Hematopoietic multipotent progenitor cell treated with erythropoietin and hydrocortisone succinate and interleukin-3 and kit ligand, for 4 days (in vitro differentiated cells): ENCODE results near the gene NANOS3.
"Not testable (repeated sequence)": the region's sequence is repeated elsewhere in the genome, so short reads cannot be mapped to it uniquely, and the experiment has no call there.

ENCODE experiments used
- DNase-seq: peaks from one replicate; pipeline ENCODE4 v3.0.0-alpha.2; 2015

Gene NANOS3

GRCh38 chr19:13843104-13843921 is 33.6 kb upstream of the NANOS3 start:
- no peak for DNase-seq

- DNase-seq = no peak
Observed at GRCh38 chr19:13844130-13844631, 32.8 kb upstream of the NANOS3 start.

- peak; percentile 97 for DNase-seq
Observed at GRCh38 chr19:13846557-13847406, 30.2 kb upstream of the NANOS3 start.

- peak; percentile 95 for DNase-seq
Observed at GRCh38 chr19:13847407-13848339, 29.3 kb upstream of the NANOS3 start.

- no peak for DNase-seq
Observed at GRCh38 chr19:13848340-13848677, 28.6 kb upstream of the NANOS3 start.

- no peak for DNase-seq
Observed at GRCh38 chr19:13848798-13849676, 27.9 kb upstream of the NANOS3 start.

- DNase-seq = peak; percentile 90
Observed at GRCh38 chr19:13849991-13850909, 26.7 kb upstream of the NANOS3 start.

GRCh38 chr19:13850910-13851733 is 25.8 kb upstream of the NANOS3 start:
- DNase-seq = peak; percentile 81

- not testable (repeated sequence) for DNase-seq
Observed at GRCh38 chr19:13851734-13852114, 25.2 kb upstream of the NANOS3 start.

GRCh38 chr19:13852171-13852707 is 24.7 kb upstream of the NANOS3 start:
- DNase-seq = not testable (repeated sequence)

- DNase-seq = peak; percentile 68
Observed at GRCh38 chr19:13856497-13856896, 20.4 kb upstream of the NANOS3 start.

- peak; percentile 70 for DNase-seq
Observed at GRCh38 chr19:13859361-13859880, 17.5 kb upstream of the NANOS3 start.

GRCh38 chr19:13860679-13861391 is 16.1 kb upstream of the NANOS3 start:
- DNase-seq = no peak

GRCh38 chr19:13861392-13861713 is 15.6 kb upstream of the NANOS3 start:
- DNase-seq = no peak

GRCh38 chr19:13861714-13862531 is 15.0 kb upstream of the NANOS3 start:
- peak; percentile 93 for DNase-seq

- DNase-seq = no peak
Observed at GRCh38 chr19:13864046-13864666, 12.8 kb upstream of the NANOS3 start.
